Duodenal mucosa (tissue), 2 donors: ENCODE results near the gene FAM180A.

Experiments used
- H3K27ac ChIP-seq: one replicate; pipeline ENCODE4 v1.7.0; 2013; ENCODE audit warnings: low read depth, low read length
- H3K27me3 ChIP-seq, 2 donors: one replicate each; pipeline ENCODE4 v1.7.0; 2013; ENCODE audit warnings: low read length in 2 of 2, control low read depth in 1 of 2; ENCODE audit not compliant: insufficient read depth in 2 of 2, control insufficient read depth in 1 of 2
- H3K36me3 ChIP-seq, 2 donors: one replicate each; pipeline ENCODE4 v1.7.0; 2013; ENCODE audit warnings: low read length in 2 of 2, control low read depth in 1 of 2; ENCODE audit not compliant: insufficient read depth in 2 of 2, control insufficient read depth in 1 of 2
- H3K4me1 ChIP-seq, 2 donors: one replicate each; pipeline ENCODE4 v1.7.0; 2013; ENCODE audit warnings: low read length in 2 of 2, control low read depth in 1 of 2; ENCODE audit not compliant: insufficient read depth in 2 of 2, control insufficient read depth in 1 of 2
- H3K4me3 ChIP-seq, 2 donors: one replicate each; pipeline ENCODE4 v1.7.0; 2013; ENCODE audit warnings: low read length in 2 of 2, low read depth in 1 of 2
- H3K9ac ChIP-seq, 2 donors: one replicate each; pipeline ENCODE4 v1.7.0; 2013; ENCODE audit warnings: low read length in 2 of 2, low read depth in 1 of 2
- H3K9me3 ChIP-seq, 2 donors: one replicate each; pipeline ENCODE4 v1.7.0; 2013; ENCODE audit warnings: low read length in 2 of 2, control low read depth in 1 of 2; ENCODE audit not compliant: control insufficient read depth in 1 of 2

FAM180A gene

DNA sequence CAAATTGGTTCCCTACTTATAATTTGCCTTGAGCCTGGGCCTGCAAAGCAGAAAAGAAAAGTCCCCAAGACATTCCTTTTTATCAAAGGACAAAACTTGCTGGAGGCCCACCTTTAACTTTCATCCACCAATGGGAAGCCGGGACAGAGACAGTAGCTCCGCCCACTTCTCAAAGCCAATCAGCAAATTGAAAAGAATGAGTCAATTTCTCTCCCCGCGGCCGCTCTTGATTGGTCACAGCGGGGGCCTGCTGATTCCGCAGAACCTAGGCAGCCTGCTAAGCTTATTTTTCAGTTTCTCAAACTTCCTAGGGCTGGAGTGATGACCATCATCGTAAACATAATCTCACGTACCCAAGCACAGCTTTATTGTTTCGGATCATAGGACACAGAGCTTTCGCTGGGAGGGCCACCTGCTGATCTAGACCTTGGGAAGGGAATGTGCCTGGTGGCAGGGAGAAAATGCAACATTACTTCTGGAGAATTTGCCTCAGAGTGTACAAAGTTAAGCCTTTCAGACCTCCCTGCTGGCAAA, 20.4 kb downstream of the FAM180A start, which contains the start of gene SLC13A4:
Gene SLC13A4 (minus strand): TSS at position 51 of the 534 bp plus-strand sequence. CDS start 690 bp downstream, outside the sequence.
- no peaks in the 10 kb centered on the region for H3K4me1 ChIP-seq
- no peaks in the 10 kb centered on the region for H3K9me3 ChIP-seq
- H3K27me3 ChIP-seq: no peaks in the 10 kb centered on the region
- no peak within 1 kb of the TSS for H3K4me3 ChIP-seq
- no peak within 1 kb of the TSS for H3K9ac ChIP-seq
- H3K27ac ChIP-seq: no peak within 1 kb of the TSS
- no peaks in the 10 kb centered on the region for H3K36me3 ChIP-seq

DNA sequence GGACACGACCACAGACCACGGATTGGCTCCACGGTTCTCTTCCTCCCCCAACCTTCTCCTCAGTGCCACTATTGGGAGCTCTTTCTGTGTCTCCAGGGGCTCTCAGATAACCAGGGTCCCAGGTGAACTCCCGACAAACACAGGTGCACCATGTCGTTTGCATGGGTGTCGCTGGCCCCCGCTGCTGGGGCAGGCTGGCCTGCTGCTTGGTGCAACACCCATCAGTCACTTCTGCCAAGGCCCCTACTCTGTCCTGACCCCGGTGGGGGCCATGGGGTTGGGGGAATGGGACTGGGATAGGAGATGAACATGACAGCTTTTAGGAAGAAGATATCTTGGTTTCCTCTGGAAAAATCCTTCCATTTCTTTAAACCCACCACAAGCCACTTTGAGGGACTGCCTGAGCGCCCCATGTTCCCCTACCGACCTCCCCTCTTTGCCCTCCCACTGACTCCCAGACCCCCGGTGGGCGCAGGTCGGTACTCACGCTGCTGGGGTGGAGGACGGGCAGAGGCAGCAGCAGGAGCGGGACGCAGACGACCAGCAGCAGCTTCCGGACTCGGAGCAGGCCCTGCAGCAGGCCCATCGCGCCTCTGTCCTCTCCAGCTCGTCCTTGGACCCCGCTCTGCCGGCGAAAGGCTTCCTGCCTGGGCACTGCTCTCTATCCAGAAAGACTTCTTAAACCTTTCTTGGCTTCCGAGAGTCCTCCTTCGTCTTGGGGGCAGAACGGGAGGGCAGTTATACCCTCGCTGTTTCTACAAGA, 21.5 kb downstream of the FAM180A start:
- no peak overlapping the region for H3K9ac ChIP-seq
- no peaks in the 10 kb centered on the region for H3K4me1 ChIP-seq
- H3K4me3 ChIP-seq: no peak overlapping the region
- H3K27me3 ChIP-seq: no peaks in the 10 kb centered on the region
- H3K9me3 ChIP-seq: no peaks in the 10 kb centered on the region
- H3K27ac ChIP-seq: no peak overlapping the region
- H3K36me3 ChIP-seq: no peaks in the 10 kb centered on the region

DNA sequence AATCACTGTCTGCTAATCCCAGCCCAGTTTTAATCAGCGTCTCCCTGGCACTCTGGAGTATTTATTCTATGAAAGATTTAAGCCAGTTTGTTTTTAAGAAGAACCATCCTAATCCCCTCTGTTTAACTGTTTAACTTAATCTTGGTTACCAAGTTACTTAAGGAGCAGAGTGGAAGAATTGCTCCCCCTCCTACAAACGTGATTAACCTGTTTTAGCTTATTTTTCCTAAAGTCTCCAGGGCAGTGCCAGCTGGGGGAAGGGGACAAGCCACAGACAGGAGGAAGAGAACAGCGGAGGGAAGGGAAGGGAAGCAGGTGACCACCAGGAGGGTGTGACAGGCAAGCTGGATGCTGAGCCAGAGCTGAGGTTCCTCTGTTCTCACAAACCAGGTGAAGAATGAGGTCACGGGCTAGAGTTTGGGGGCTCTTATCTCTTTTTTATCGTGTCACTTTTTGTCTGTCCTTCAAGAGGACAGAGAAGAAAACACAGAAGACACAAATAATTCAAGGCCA, 22.3 kb downstream of the FAM180A start:
- H3K9me3 ChIP-seq: no peaks in the 10 kb centered on the region
- no peaks in the 10 kb centered on the region for H3K36me3 ChIP-seq
- H3K4me3 ChIP-seq: no peak overlapping the region
- H3K27ac ChIP-seq: no peak overlapping the region
- H3K4me1 ChIP-seq: no peaks in the 10 kb centered on the region
- H3K9ac ChIP-seq: no peak overlapping the region
- no peaks in the 10 kb centered on the region for H3K27me3 ChIP-seq

GRCh38 chr7:135723411-135723810, 25.2 kb downstream of the FAM180A start:
- Histone ChIP-seq H3K27ac (no peak overlapping the region), H3K9me3 (no peaks in the 10 kb centered on the region), H3K27me3 (no peaks in the 10 kb centered on the region), H3K36me3 (no peaks in the 10 kb centered on the region), H3K4me3 (no peak overlapping the region), H3K9ac (no peak overlapping the region), H3K4me1 (no peaks in the 10 kb centered on the region)

DNA sequence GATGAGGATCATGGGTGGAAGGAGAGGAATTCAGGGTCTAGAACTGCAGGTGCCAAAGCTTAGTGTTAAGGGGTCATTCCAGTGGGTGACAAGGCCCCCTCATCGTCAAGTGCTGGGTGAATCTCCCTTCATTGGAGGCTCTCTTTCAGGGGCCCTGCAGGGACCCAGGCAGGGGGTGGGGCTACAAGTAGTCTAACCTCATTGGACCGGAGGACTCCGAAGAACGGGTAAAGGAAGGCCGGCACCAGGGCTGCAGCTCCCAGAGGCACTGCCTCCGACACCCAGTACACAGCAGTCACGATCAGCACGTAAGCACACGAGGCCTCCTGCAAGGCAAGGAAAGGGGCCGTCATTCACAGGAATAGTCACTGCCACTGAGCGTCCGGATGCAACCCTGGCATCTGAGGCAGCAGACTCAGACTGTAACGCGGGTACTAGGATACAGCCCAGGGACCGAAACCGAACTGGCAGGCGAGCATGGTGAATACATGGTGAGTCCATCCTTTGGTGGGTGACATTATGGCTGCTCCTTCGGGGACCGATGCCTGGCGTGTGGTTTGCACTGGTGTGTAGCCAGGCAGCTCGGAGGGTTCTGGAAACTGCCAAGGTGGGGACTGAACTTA, 27.3 kb downstream of the FAM180A start:
- H3K27ac ChIP-seq: no peak overlapping the region
- no peaks in the 10 kb centered on the region for H3K9me3 ChIP-seq
- H3K4me1 ChIP-seq: no peaks in the 10 kb centered on the region
- no peak overlapping the region for H3K9ac ChIP-seq
- H3K36me3 ChIP-seq: no peaks in the 10 kb centered on the region
- peaks cover 0 to 4% of the 10 kb centered on the region in 2 donors for H3K27me3 ChIP-seq
- H3K4me3 ChIP-seq: no peak overlapping the region

GRCh38 chr7:135719688-135720087, 28.9 kb downstream of the FAM180A start:
- Histone ChIP-seq H3K4me3 (no peak overlapping the region), H3K36me3 (no peaks in the 10 kb centered on the region), H3K9ac (no peak overlapping the region), H3K4me1 (no peaks in the 10 kb centered on the region), H3K27me3 (peaks cover 0 to 4% of the 10 kb centered on the region in 2 donors), H3K27ac (no peak overlapping the region), H3K9me3 (no peaks in the 10 kb centered on the region)

- H3K36me3 ChIP-seq: no peaks in the 10 kb centered on the region
- H3K9ac ChIP-seq: no peak overlapping the region
- H3K9me3 ChIP-seq: no peaks in the 10 kb centered on the region
- H3K27me3 ChIP-seq: peaks cover 0 to 4% of the 10 kb centered on the region in 2 donors
- H3K27ac ChIP-seq: no peak overlapping the region
- no peak overlapping the region for H3K4me3 ChIP-seq
- H3K4me1 ChIP-seq: no peaks in the 10 kb centered on the region
Measured at GRCh38 chr7:135718794-135719437, 29.7 kb downstream of the FAM180A start.

DNA sequence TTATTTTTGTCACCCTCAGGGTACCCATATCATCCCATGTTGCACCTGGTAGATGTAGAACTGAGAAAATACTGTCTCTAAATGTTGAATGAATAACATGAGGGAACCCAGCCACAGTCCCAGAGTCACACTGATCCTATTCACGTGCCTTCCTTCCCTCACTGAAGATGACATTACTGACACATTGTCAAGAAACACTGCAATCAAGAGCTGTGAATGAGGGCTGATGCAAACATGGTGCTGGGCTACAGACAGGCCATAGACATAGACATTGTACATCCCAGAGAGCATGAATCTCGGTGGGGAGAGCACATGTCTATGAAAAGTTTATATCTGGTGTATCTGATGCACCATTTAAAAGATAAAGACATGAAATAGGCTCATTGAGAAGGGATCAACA, 30.4 kb downstream of the FAM180A start:
- H3K27ac ChIP-seq: no peak overlapping the region
- peaks cover 0 to 4% of the 10 kb centered on the region in 2 donors for H3K27me3 ChIP-seq
- no peaks in the 10 kb centered on the region for H3K4me1 ChIP-seq
- no peak overlapping the region for H3K4me3 ChIP-seq
- no peaks in the 10 kb centered on the region for H3K36me3 ChIP-seq
- H3K9me3 ChIP-seq: no peaks in the 10 kb centered on the region
- H3K9ac ChIP-seq: no peak overlapping the region

- peaks cover 0 to 4% of the 10 kb centered on the region in 2 donors for H3K27me3 ChIP-seq
- H3K36me3 ChIP-seq: no peaks in the 10 kb centered on the region
- no peaks in the 10 kb centered on the region for H3K4me1 ChIP-seq
- no peak overlapping the region for H3K4me3 ChIP-seq
- no peaks in the 10 kb centered on the region for H3K9me3 ChIP-seq
- no peak overlapping the region for H3K9ac ChIP-seq
- no peak overlapping the region for H3K27ac ChIP-seq
Measured at GRCh38 chr7:135717693-135718092, 30.9 kb downstream of the FAM180A start.
